ENCODE measurements around the gene MYO1B.

DNA sequence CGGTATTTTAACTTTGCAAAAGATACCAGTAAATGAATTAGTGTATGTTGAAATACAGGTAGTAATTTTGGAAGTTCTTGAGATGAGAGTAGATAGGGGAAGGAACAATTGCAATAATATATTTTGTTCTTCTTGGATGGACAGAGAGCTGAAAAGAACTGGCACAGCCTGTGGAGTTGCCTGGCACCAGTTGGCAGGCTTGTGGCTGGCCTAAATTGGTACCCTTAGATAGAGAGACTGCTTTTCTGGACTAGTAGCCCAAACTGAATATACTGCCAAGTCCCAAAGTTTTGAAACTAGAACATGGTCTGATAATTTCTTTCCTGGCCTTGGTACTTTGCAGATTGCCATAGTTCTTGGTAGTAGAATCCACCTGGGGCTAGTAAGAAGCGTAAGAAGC, 26.9 kb downstream of the MYO1B start:
- no peak for TF ChIP-seq CTCF (IDR thresholded peaks at IDR 0.05)
- TF ChIP-seq POLR2A (IDR thresholded peaks at IDR 0.05): no peak
- TF ChIP-seq POLR2AphosphoS5 (IDR thresholded peaks at IDR 0.05; ENCODE audit: insufficient read depth in 1 of 2, low read depth in 1 of 2): no peak

Measured in vagina (tissue), 2 donors.